ENCODE data around the gene DHX57. TPM values are rescaled to one million over a fixed set of nuclear protein-coding genes. Genes with fewer than 3 reads are reported as not detected.
"Not testable (repeated sequence)": the region's sequence is repeated elsewhere in the genome, so short reads cannot be mapped to it uniquely, and the experiment has no call there.

The DHX57 gene
- total RNA-seq, 1 donor from 2014 or later, result 38.6 TPM

DNA sequence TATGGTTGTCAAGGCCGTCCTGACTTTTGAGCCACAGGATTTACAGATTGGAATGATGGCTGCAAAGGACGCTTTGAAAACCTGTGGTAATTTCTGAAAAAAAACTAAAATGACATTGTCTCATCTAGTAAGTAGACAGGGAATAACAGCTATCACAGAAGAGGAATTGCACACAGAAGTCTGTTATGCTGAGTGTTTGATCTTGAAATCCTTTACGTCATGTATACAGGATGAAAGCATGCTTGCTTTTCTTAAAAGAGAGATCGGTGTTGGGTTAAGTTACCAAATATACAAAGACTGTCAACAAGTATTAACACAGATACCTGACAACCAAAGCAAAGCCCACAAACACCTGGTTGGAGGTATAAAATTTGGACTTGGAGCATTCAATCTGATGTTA, 112.0 kb downstream of the DHX57 start:
- TF ChIP-seq CTCF (IDR thresholded peaks at IDR 0.05; ENCODE audit: partially characterized antibody, unreplicated experiment), result no peak
- peaks cover 2% of the 10 kb centered on the region for H3K27me3 Mint-ChIP-seq (ENCODE audit: unreplicated experiment)
- peaks cover 2% of the 10 kb centered on the region for H3K9me3 Mint-ChIP-seq (ENCODE audit: unreplicated experiment)
- no peaks in the 10 kb centered on the region for H3K4me1 Mint-ChIP-seq (ENCODE audit: low read depth, unreplicated experiment)
- no peak overlapping the region for H3K4me3 Mint-ChIP-seq (ENCODE audit: unreplicated experiment)
- DNase-seq, result no peak
- H3K36me3 Mint-ChIP-seq (ENCODE audit: unreplicated experiment), result no peaks in the 10 kb centered on the region
- no peak overlapping the region for H3K27ac Mint-ChIP-seq (ENCODE audit: unreplicated experiment)

DNA sequence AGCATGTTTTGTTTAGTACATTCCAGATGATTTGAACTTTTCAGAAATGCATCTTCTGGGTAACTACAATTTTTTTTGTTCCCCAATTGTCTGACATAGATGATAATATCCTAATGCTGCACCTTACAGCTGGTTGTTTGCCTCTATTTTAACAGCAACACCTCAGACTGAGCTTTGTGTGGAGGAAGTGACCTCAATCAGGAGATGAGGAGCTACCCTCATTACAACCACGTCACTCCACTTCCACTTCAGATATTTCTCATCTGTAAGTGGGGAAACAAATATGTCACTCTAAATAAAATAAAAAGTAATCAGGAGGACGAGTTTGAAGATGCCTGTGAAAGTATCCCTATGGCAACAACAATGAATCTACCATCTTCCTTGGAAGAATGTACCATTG, 112.5 kb downstream of the DHX57 start:
- TF ChIP-seq CTCF (IDR thresholded peaks at IDR 0.05; ENCODE audit: partially characterized antibody, unreplicated experiment), result no peak
- no peak overlapping the region for H3K27ac Mint-ChIP-seq (ENCODE audit: unreplicated experiment)
- peaks cover 2% of the 10 kb centered on the region for H3K27me3 Mint-ChIP-seq (ENCODE audit: unreplicated experiment)
- no peaks in the 10 kb centered on the region for H3K36me3 Mint-ChIP-seq (ENCODE audit: unreplicated experiment)
- H3K9me3 Mint-ChIP-seq (ENCODE audit: unreplicated experiment), result peaks cover 2% of the 10 kb centered on the region
- no peak for DNase-seq
- H3K4me1 Mint-ChIP-seq (ENCODE audit: low read depth, unreplicated experiment), result no peaks in the 10 kb centered on the region
- H3K4me3 Mint-ChIP-seq (ENCODE audit: unreplicated experiment), result no peak overlapping the region

- H3K4me1 Mint-ChIP-seq (ENCODE audit: low read depth, unreplicated experiment); H3K4me3 Mint-ChIP-seq (ENCODE audit: unreplicated experiment); H3K36me3 Mint-ChIP-seq (ENCODE audit: unreplicated experiment); DNase-seq; H3K27ac Mint-ChIP-seq (ENCODE audit: unreplicated experiment): not testable (repeated sequence)
- Mint-ChIP-seq H3K27me3 (ENCODE audit: unreplicated experiment) (peaks cover 13% of the 10 kb centered on the region), H3K9me3 (ENCODE audit: unreplicated experiment) (peaks cover 14% of the 10 kb centered on the region)
Measured at GRCh38 chr2:38755891-38756290, 119.8 kb downstream of the DHX57 start.

DNA sequence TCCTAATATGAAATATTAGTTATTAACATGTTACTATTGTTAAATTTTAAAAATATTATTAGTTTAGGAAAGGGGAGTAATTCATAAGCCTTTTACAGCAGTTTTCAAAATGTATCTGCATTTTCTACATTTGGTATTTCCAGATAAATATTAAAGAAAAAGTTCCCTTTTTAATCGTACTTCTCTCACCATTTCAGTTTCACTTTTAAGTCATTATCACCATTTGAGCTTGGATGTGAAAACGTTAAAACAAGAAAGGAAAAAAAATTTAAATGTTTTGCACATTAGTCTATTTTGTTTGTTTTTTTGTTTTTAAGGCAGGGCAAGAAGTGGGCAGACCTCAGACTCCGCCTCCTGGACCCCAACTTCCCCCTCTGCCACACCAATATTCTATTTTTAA, 121.2 kb downstream of the DHX57 start:
- TF ChIP-seq CTCF (IDR thresholded peaks at IDR 0.05; ENCODE audit: partially characterized antibody, unreplicated experiment), result no peak
- no peak overlapping the region for H3K27ac Mint-ChIP-seq (ENCODE audit: unreplicated experiment)
- peaks cover 13% of the 10 kb centered on the region for H3K27me3 Mint-ChIP-seq (ENCODE audit: unreplicated experiment)
- no peaks in the 10 kb centered on the region for H3K36me3 Mint-ChIP-seq (ENCODE audit: unreplicated experiment)
- no peak overlapping the region for H3K4me3 Mint-ChIP-seq (ENCODE audit: unreplicated experiment)
- DNase-seq, result no peak
- H3K4me1 Mint-ChIP-seq (ENCODE audit: low read depth, unreplicated experiment), result peaks cover 10% of the 10 kb centered on the region
- peaks cover 22% of the 10 kb centered on the region for H3K9me3 Mint-ChIP-seq (ENCODE audit: unreplicated experiment)

DNA sequence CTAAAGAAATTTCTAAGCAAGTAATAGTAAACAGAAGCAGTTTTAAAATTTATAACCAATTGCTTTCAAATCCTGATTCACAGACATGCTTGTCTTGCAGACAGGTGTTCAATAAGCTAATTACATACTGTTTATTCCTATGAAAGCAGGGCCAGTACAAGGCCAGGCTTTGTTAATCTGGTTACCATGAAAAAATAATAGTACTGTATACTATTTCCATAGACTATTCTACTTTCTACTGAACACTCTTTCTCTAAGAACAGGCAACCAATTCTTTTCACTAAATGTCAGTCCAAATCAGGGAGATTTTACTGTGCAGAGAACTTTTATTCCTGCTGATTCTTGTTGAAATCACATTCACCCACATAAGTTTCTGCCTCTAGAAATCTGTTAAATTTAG, 121.7 kb downstream of the DHX57 start:
- no peak overlapping the region for H3K4me3 Mint-ChIP-seq (ENCODE audit: unreplicated experiment)
- H3K36me3 Mint-ChIP-seq (ENCODE audit: unreplicated experiment), result no peaks in the 10 kb centered on the region
- no peak for DNase-seq
- H3K9me3 Mint-ChIP-seq (ENCODE audit: unreplicated experiment), result peaks cover 22% of the 10 kb centered on the region
- peaks cover 10% of the 10 kb centered on the region for H3K4me1 Mint-ChIP-seq (ENCODE audit: low read depth, unreplicated experiment)
- H3K27ac Mint-ChIP-seq (ENCODE audit: unreplicated experiment), result no peak overlapping the region
- peaks cover 13% of the 10 kb centered on the region for H3K27me3 Mint-ChIP-seq (ENCODE audit: unreplicated experiment)
- TF ChIP-seq CTCF (IDR thresholded peaks at IDR 0.05; ENCODE audit: partially characterized antibody, unreplicated experiment), result no peak
